H1 (cell line): Measurements from ENCODE around the gene NFKB1. TPM values are rescaled to one million over a fixed set of nuclear protein-coding genes. Genes with fewer than 3 reads are reported as not detected.

ENCODE experiments used
- CTCF ChIA-PET: fragments of 300-600 bp; sonication (Branson Sonifier 250); formaldehyde crosslinking; loops from one replicate; lab custom pipeline; 2021; ENCODE audit not compliant: partially characterized antibody; lab: Charles Lee
- POLR2A ChIA-PET: fragments of 300-600 bp; sonication (Branson Sonifier 250); formaldehyde crosslinking; loops from one replicate; lab custom pipeline; 2021; ENCODE audit warnings: inconsistent platforms; ENCODE audit not compliant: partially characterized antibody; lab: Charles Lee
- DNase-seq, 2 experiments: peaks; one replicate each; pipeline versions ENCODE4 v3.0.0 to v3.0.0-alpha.2; 2010 to 2022; ENCODE audit warnings: low spot score in 2 of 2, low read depth in 1 of 2, mixed read lengths in 1 of 2
- FAIRE-seq: peaks from 2 replicates; lab custom pipeline; 2011; peaks lifted over from hg19 to GRCh38; lab: Jason Lieb, UNC
- H2AFZ ChIP-seq: 2 replicates; pipeline ENCODE4 v1.8.1; 2012; ENCODE audit warnings: low read length, inconsistent platforms
- H2AK5ac ChIP-seq: 2 replicates; pipeline ENCODE4 v1.6.1; 2013; ENCODE audit warnings: low read depth, low read length
- H2BK120ac ChIP-seq: replicated peaks from 2 replicates; pipeline ENCODE3; 2013; ENCODE audit warnings: low read depth, low read length, inconsistent platforms
- H2BK12ac ChIP-seq: 2 replicates; pipeline ENCODE4 v1.6.1; 2013; ENCODE audit warnings: low read depth, low read length
- H2BK15ac ChIP-seq: 2 replicates; pipeline ENCODE4 v1.6.1; 2013; ENCODE audit warnings: low read length
- H2BK20ac ChIP-seq: 2 replicates; pipeline ENCODE4 v1.6.1; 2013; ENCODE audit warnings: low read length
- H2BK5ac ChIP-seq: 2 replicates; pipeline ENCODE4 v1.6.1; 2013; ENCODE audit warnings: low read depth, low read length
- H3K14ac ChIP-seq: 2 replicates; pipeline ENCODE4 v1.6.1; 2013; ENCODE audit warnings: inconsistent platforms; ENCODE audit not compliant: insufficient read length
- H3K18ac ChIP-seq: 2 replicates; pipeline ENCODE4 v1.6.1; 2013; ENCODE audit warnings: low read length; ENCODE audit errors: extremely low read depth
- H3K23ac ChIP-seq: 2 replicates; pipeline ENCODE4 v1.6.1; 2013; ENCODE audit warnings: inconsistent platforms; ENCODE audit not compliant: insufficient read length
- H3K23me2 ChIP-seq: 2 replicates; pipeline ENCODE4 v1.6.1; 2013; ENCODE audit warnings: low read depth, low read length
- H3K27ac ChIP-seq: 2 replicates; pipeline ENCODE4 v1.6.1; 2011; ENCODE audit warnings: low read depth, low read length, inconsistent platforms
- H3K27me3 ChIP-seq, 4 experiments: replicated peaks in 1 of 4; 1 replicate in 1 of 4; 2 replicates in 3 of 4; pipeline versions ENCODE4 v1.6.1 to v1.8.1; 2011 to 2013; ENCODE audit warnings: low read length in 3 of 4, mild to moderate bottlenecking in 3 of 4, inconsistent platforms in 2 of 4, mixed read lengths in 2 of 4, moderate library complexity in 1 of 4; ENCODE audit not compliant: control insufficient read depth in 3 of 4, insufficient read depth in 3 of 4; ENCODE audit errors: extremely low read depth in 1 of 4
- H3K36me3 ChIP-seq, 4 experiments: 2 replicates each; pipeline versions ENCODE4 v1.6.1 to v1.8.1; 2011 to 2013; ENCODE audit warnings: mild to moderate bottlenecking in 4 of 4, low read length in 3 of 4, moderate library complexity in 2 of 4, control low read depth in 1 of 4, inconsistent platforms in 1 of 4; ENCODE audit not compliant: insufficient read depth in 4 of 4, control insufficient read depth in 2 of 4
- H3K4ac ChIP-seq: replicated peaks from 2 replicates; pipeline ENCODE3; 2013; ENCODE audit warnings: low read length, low read depth, mixed read lengths, inconsistent platforms; ENCODE audit not compliant: insufficient read length
- H3K4me1 ChIP-seq, 4 experiments: replicated peaks in 1 of 4; 1 replicate in 1 of 4; 2 replicates in 3 of 4; pipeline versions ENCODE4 v1.6.1 to v1.8.1; 2011 to 2013; ENCODE audit warnings: low read length in 3 of 4, inconsistent platforms in 2 of 4, mixed read lengths in 1 of 4; ENCODE audit not compliant: insufficient read depth in 4 of 4, control insufficient read depth in 3 of 4
- H3K4me2 ChIP-seq, 2 experiments: 2 replicates each; pipeline versions ENCODE4 v1.6.1 to v1.8.1; 2011 to 2013; ENCODE audit warnings: low read depth in 2 of 2, low read length in 2 of 2, control low read depth in 1 of 2, inconsistent platforms in 1 of 2, mild to moderate bottlenecking in 1 of 2; ENCODE audit not compliant: insufficient read depth in 1 of 2
- H3K4me3 ChIP-seq, 4 experiments: fragments of 200-600, 300-600 bp in 1 of 4; sonication (generic), shearing (Covaris generic), sonication (Bioruptor Twin) in 1 of 4; 2 replicates each; pipeline versions ENCODE4 v1.5.1 to v1.8.1; 2011 to 2016; ENCODE audit warnings: low read length in 4 of 4, low read depth in 3 of 4, control low read depth in 2 of 4, inconsistent platforms in 2 of 4, mild to moderate bottlenecking in 2 of 4, mixed read lengths in 1 of 4, moderate library complexity in 1 of 4; ENCODE audit not compliant: insufficient read depth in 2 of 4; ENCODE audit errors: extremely low read depth in 1 of 4
- H3K56ac ChIP-seq: replicated peaks from 2 replicates; pipeline ENCODE3; 2013; ENCODE audit warnings: low read depth, mild to moderate bottlenecking, mixed read lengths, low read length, inconsistent platforms; ENCODE audit not compliant: insufficient read length
- H3K79me1 ChIP-seq: 2 replicates; pipeline ENCODE4 v1.6.1; 2013; ENCODE audit warnings: low read depth, low read length, control low read depth
- H3K79me2 ChIP-seq, 2 experiments: 2 replicates each; pipeline versions ENCODE4 v1.6.1 to v1.8.1; 2012 to 2013; ENCODE audit warnings: low read length in 2 of 2, mild to moderate bottlenecking in 2 of 2, inconsistent platforms in 1 of 2; ENCODE audit not compliant: insufficient read depth in 2 of 2, control insufficient read depth in 1 of 2
- H3K9ac ChIP-seq, 4 experiments: replicated peaks in 1 of 4; 1 replicate in 1 of 4; 2 replicates in 3 of 4; pipeline versions ENCODE4 v1.6.1 to v1.8.1; 2011 to 2013; ENCODE audit warnings: low read depth in 3 of 4, low read length in 3 of 4, control low read depth in 2 of 4, mild to moderate bottlenecking in 2 of 4, moderate library complexity in 2 of 4, inconsistent platforms in 1 of 4; ENCODE audit errors: extremely low read depth in 1 of 4
- H3K9me3 ChIP-seq, 2 experiments: 2 replicates each; pipeline versions ENCODE4 v1.6.1 to v1.8.1; 2012 to 2013; ENCODE audit warnings: mild to moderate bottlenecking in 2 of 2, moderate library complexity in 2 of 2, control low read depth in 1 of 2, inconsistent platforms in 1 of 2, low read depth in 1 of 2, low read length in 1 of 2, mixed read lengths in 1 of 2; ENCODE audit not compliant: insufficient read depth in 2 of 2
- H4K20me1 ChIP-seq, 2 experiments: replicated peaks in 1 of 2; 2 replicates each; pipeline versions ENCODE3 to v1.8.1; 2011 to 2013; ENCODE audit warnings: inconsistent platforms in 2 of 2, low read length in 2 of 2, mild to moderate bottlenecking in 1 of 2; ENCODE audit not compliant: insufficient read depth in 2 of 2, control insufficient read depth in 1 of 2
- H4K5ac ChIP-seq: 2 replicates; pipeline ENCODE4 v1.6.1; 2013; ENCODE audit warnings: low read length, low read depth, mixed read lengths, inconsistent platforms; ENCODE audit not compliant: insufficient read length
- H4K8ac ChIP-seq: 2 replicates; pipeline ENCODE4 v1.8.0; 2013; ENCODE audit warnings: mild to moderate bottlenecking, moderate library complexity, low read length, inconsistent platforms; ENCODE audit not compliant: insufficient read depth; ENCODE audit errors: extremely low read depth
- H4K91ac ChIP-seq: replicated peaks from 2 replicates; pipeline ENCODE3; 2013; ENCODE audit warnings: low read length, mixed read lengths, inconsistent platforms; ENCODE audit not compliant: insufficient read length
- CBX8 ChIP-seq: fragments of 300-800, 300-1000 bp; sonication (generic); IDR thresholded peaks from 2 replicates; pipeline ENCODE4 v1.7.1; 2016; ENCODE audit warnings: low read depth, low read length, borderline replicate concordance
- CHD2 ChIP-seq: IDR thresholded peaks from 2 replicates; pipeline ENCODE4 v1.6.1; 2012; ENCODE audit warnings: low read length, improper control_type of control experiment
- CREB1 ChIP-seq: IDR thresholded peaks from 2 replicates; pipeline ENCODE4 v1.6.1; 2012; ENCODE audit warnings: inconsistent platforms
- FOSL1 ChIP-seq: IDR thresholded peaks from 2 replicates; pipeline ENCODE4 v1.6.1; 2011; ENCODE audit warnings: mild to moderate bottlenecking, low read depth, low read length, moderate library complexity; ENCODE audit not compliant: insufficient read depth
- NRF1 ChIP-seq: IDR thresholded peaks from 2 replicates; pipeline ENCODE4 v1.6.1; 2011; ENCODE audit warnings: mild to moderate bottlenecking, low read depth, low read length, improper control_type of control experiment
- PHF8 ChIP-seq: fragments of 200-600 bp; sonication (generic); conservative IDR thresholded peaks from 2 replicates; pipeline ENCODE4 v1.7.1; 2012; ENCODE audit warnings: low read depth, mild to moderate bottlenecking, inconsistent platforms, low read length, moderate library complexity
- RBBP5 ChIP-seq: IDR thresholded peaks from 2 replicates; pipeline ENCODE4 v1.7.1; 2012; ENCODE audit warnings: low read depth, mild to moderate bottlenecking, inconsistent platforms, low read length, moderate library complexity, borderline replicate concordance
- SIN3A ChIP-seq, 2 experiments: IDR thresholded peaks in 1 of 2; conservative IDR thresholded peaks in 1 of 2; 2 replicates each; pipeline ENCODE4 v1.6.1; 2011 to 2012; ENCODE audit warnings: low read length in 2 of 2, improper control_type of control experiment in 1 of 2, low read depth in 1 of 2, mild to moderate bottlenecking in 1 of 2
- WGBS, 2 experiments: shearing (Covaris generic) in 1 of 2; methylation state at CpG; one replicate each; pipeline versions ENCODE4 v1.1.6 to v1.1.7; 2013 to 2015; ENCODE audit warnings: low lambda C conversion rate in 2 of 2, mixed read lengths in 2 of 2, inconsistent platforms in 1 of 2, low coverage in 1 of 2, missing lambda C conversion rate in 1 of 2; ENCODE audit not compliant: insufficient replicate concordance in 2 of 2, insufficient coverage in 1 of 2, insufficient read length in 1 of 2; ENCODE audit errors: extremely low coverage in 1 of 2, missing lambda C conversion rate in 1 of 2; 5-methylcytosine and 5-hydroxymethylcytosine counted together
- polyA plus RNA-seq, 7 experiments: library from polyadenylated mRNA; depleted of rRNA in 3 of 7; stranded (reverse) in 5 of 7; unstranded in 2 of 7; fragments of >200 nt in 5 of 7; fragments of 200-250 nt in 2 of 7; gene quantifications; 1 replicate in 5 of 7; 2 replicates in 1 of 7; 4 replicates in 1 of 7; pipeline versions ENCODE4 v1.2.1 to v1.2.3, GENCODE V29; 2011 to 2013; ENCODE audit warnings: missing spikeins in 2 of 7, mixed read lengths in 2 of 7
- total RNA-seq: library from RNA; stranded (reverse); fragmentation: NEBNext Ultra II Directional; extraction: Animal tissue kit (Norgen Biotek cat#: 25700); gene quantifications from 2 replicates; pipeline ENCODE4 v1.2.1, GENCODE V29; 2021

Gene NFKB1
- total and polyA plus RNA-seq, 2 of the 8 experiments (the other 6 are each of a cell fraction or from before 2014, with no cell fraction given), result 2.9 to 6.8 TPM

DNA sequence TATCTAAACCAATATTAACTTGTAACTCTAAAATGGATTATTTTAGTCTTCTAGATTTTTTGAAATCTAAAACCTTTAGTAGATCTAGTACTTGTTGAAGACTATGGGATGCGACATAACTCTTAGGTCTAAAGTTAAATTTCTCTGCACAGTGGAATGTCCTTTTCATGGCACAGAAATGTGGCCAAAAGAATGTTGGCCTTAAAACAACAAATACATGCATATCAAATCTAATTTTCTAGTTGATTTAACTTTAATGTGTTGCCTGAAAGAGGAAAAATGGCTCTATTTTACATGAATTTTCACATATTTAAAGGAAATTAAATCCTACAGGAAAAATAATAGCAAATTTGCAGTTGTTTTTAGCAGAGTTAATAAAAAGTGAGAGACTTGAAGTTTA is 30.3 kb downstream of the NFKB1 start:
- no peak overlapping the region for H2BK15ac ChIP-seq
- H2BK12ac ChIP-seq, result no peak overlapping the region
- no peak overlapping the region for H2BK20ac ChIP-seq
- no peaks in the 10 kb centered on the region for H4K20me1 ChIP-seq
- 95% methylated on average over 1 of the region's 1 CpG; no CpG with 5 or more reads in 1 of the 2 experiments for WGBS, 2 experiments
- H3K27ac ChIP-seq, result no peak overlapping the region
- H3K4ac ChIP-seq, result no peak overlapping the region
- H3K4me3 ChIP-seq, result no peak overlapping the region
- H3K79me2 ChIP-seq, result no peaks in the 10 kb centered on the region
- H3K27me3 ChIP-seq, result no peaks in the 10 kb centered on the region
- H3K23ac ChIP-seq, result no peak overlapping the region
- H3K56ac ChIP-seq, result no peak overlapping the region
- no peak overlapping the region for H4K91ac ChIP-seq
- no peak overlapping the region for H3K14ac ChIP-seq
- H2BK120ac ChIP-seq, result no peak overlapping the region
- DNase-seq, result no peak
- H4K5ac ChIP-seq, result no peak overlapping the region
- H3K9ac ChIP-seq, result no peak overlapping the region
- no peaks in the 10 kb centered on the region for H3K9me3 ChIP-seq
- TF ChIP-seq CHD2 (no peak), NRF1 (no peak), FOSL1 (no peak), CBX8 (no peak), CREB1 (no peak), PHF8 (no peak), RBBP5 (no peak), SIN3A (conservative IDR thresholded peaks at IDR 0.05 in 1 of 2, IDR thresholded peaks at IDR 0.05 in 1 of 2; ENCODE audit: low read depth in 1 of 2, low read length in 2 of 2) (no peak)
- TF ChIP-seq, all 59 proteins: peak for 0
- Histone ChIP-seq H3K36me3 (no peaks in the 10 kb centered on the region), H3K23me2 (no peaks in the 10 kb centered on the region), H2BK5ac (no peak overlapping the region), H4K8ac (no peak overlapping the region), H2AK5ac (no peak overlapping the region), H3K4me1 (no peaks in the 10 kb centered on the region; a peak in 2 of 7 replicates), H3K79me1 (no peaks in the 10 kb centered on the region), H3K4me2 (no peak overlapping the region), H2AFZ (no peak overlapping the region), H3K18ac (no peak overlapping the region)
- ChIA-PET POLR2A (interaction anchor here (0.6 kb wide), 1 partner anchor 349 kb away, joined by 4 read pairs; no protein-coding TSS in a partner anchor), CTCF (interaction anchor here (2.0 kb wide), 1 partner anchor 11 kb away, joined by 7 read pairs; no protein-coding TSS in a partner anchor)
- no peak for FAIRE-seq
